Keratinocyte (primary cell): ENCODE data around the gene GALNT9.

Source experiments
- CTCF ChIP-seq, 3 experiments: IDR thresholded peaks in 1 of 3; conservative IDR thresholded peaks in 1 of 3; optimal IDR thresholded peaks in 1 of 3; 2 replicates in 2 of 3; 3 replicates in 1 of 3; pipeline versions ENCODE3 to v1.5.1; 2011; ENCODE audit warnings: low read length in 3 of 3, mild to moderate bottlenecking in 3 of 3, moderate library complexity in 2 of 3, control low read depth in 1 of 3, inconsistent platforms in 1 of 3; ENCODE audit not compliant: insufficient read depth in 2 of 3; ENCODE audit errors: extremely low read depth in 1 of 3
- EZH2 ChIP-seq: IDR thresholded peaks from one replicate; pipeline ENCODE4 v1.6.1; 2012; ENCODE audit warnings: inconsistent platforms, mild to moderate bottlenecking, low read length, moderate library complexity

- TF ChIP-seq CTCF (optimal IDR thresholded peaks at IDR 0.05 in 1 of 3, IDR thresholded peaks at IDR 0.05 in 1 of 3, conservative IDR thresholded peaks at IDR 0.05 in 1 of 3; ENCODE audit: extremely low read depth in 1 of 3, insufficient read depth in 2 of 3, low read length in 3 of 3) (no peak), EZH2 (no peak)
Measured at GRCh38 chr12:132181570-132182200, 147.7 kb downstream of the GALNT9 start.
